Right lobe of liver (tissue), 6 donors: ENCODE measurements around the gene PCDHGA6. TPM values are rescaled to one million over a fixed set of nuclear protein-coding genes. Genes with fewer than 3 reads are reported as not detected.

Source experiments
- ATAC-seq, 4 donors: fragments of 200-7000 bp; cut with Tn5 transposase; one replicate each; pipeline ENCODE4 v1.9.1; 2020; ENCODE audit warnings: mild to moderate bottlenecking in 4 of 4, moderate library complexity in 4 of 4
- DNase-seq, 3 donors: peaks; one replicate each; pipeline ENCODE4 v3.0.0-alpha.2; 2020
- H3K27ac ChIP-seq, 3 donors: fragments of 200-600 bp; one replicate each; pipeline ENCODE4 v1.8.0; 2022
- H3K27me3 ChIP-seq, 2 donors: fragments of 200-600 bp; one replicate each; pipeline ENCODE4 v1.8.0; 2022
- H3K36me3 ChIP-seq, 4 donors: fragments of 200-600 bp; sonication (generic) in 1 of 4; one replicate each; pipeline versions ENCODE4 v1.5.1 to v1.8.0; 2017 to 2022; ENCODE audit warnings: control low read depth in 1 of 4
- H3K4me1 ChIP-seq, 4 donors: fragments of 200-600 bp; sonication (generic) in 1 of 4; one replicate each; pipeline versions ENCODE4 v1.5.1 to v1.8.0; 2017 to 2022; ENCODE audit warnings: control low read depth in 1 of 4
- H3K4me3 ChIP-seq, 3 donors: fragments of 200-600 bp; one replicate each; pipeline ENCODE4 v1.8.0; 2022
- H3K9me3 ChIP-seq, 4 donors: fragments of 200-600 bp; sonication (generic) in 1 of 4; one replicate each; pipeline versions ENCODE4 v1.5.1 to v1.8.0; 2017 to 2022; ENCODE audit warnings: control low read depth in 1 of 4
- POLR2A ChIP-seq: fragments of 450-650 bp; IDR thresholded peaks from one replicate; pipeline ENCODE4 v1.6.1; 2017; ENCODE audit warnings: antibody characterized with exemption, mild to moderate bottlenecking
- WGBS: methylation state at CpG from one replicate; pipeline ENCODE4 v1.1.6; 2018; ENCODE audit warnings: low coverage, low lambda C conversion rate; ENCODE audit not compliant: insufficient coverage; ENCODE audit errors: missing lambda C conversion rate; 5-methylcytosine and 5-hydroxymethylcytosine counted together
- intact Hi-C, 2 donors: fragments of 100-400 bp; cut with DNase I; formaldehyde crosslinking; loops; one replicate each; pipeline versions ENCODE4 v1.11.2 to v1.14.1; 2022
- total RNA-seq, 6 experiments: library from RNA; depleted of rRNA in 2 of 6; stranded (reverse); fragments of >200 nt in 2 of 6; fragmentation: NEBNext Ultra II Directional in 3 of 6; extraction: Animal tissue kit (Norgen Biotek cat#: 25700) in 3 of 6; gene quantifications; one replicate each; pipeline versions ENCODE4 v1.1.0 to v1.2.4, GENCODE V29; 2016 to 2023
- TF ChIP-seq, protein P1 (sequence below), 4 donors: fragments of 200-600 bp in 3 of 4; fragments of 450-650 bp in 1 of 4; IDR thresholded peaks; one replicate each; pipeline versions ENCODE4 v1.5.1 to v1.8.0; 2016 to 2022; ENCODE audit warnings: antibody characterized with exemption in 4 of 4, mild to moderate bottlenecking in 2 of 4
- donor health status: DM: no; HTN: yes; CAD: no.
- donor health status: DM: no; HTN: no; CAD: no.
- donor health status: DM: no; HTN: no; CAD: no.
- donor health status: DM: no; HTN: yes; CAD: no.
- donor health status: DM: no; HTN: yes; CAD: no.

Gene PCDHGA6
- total RNA-seq, 6 experiments from 2014 or later: 0.56 to 1.3 (median 0.89) TPM

DNA sequence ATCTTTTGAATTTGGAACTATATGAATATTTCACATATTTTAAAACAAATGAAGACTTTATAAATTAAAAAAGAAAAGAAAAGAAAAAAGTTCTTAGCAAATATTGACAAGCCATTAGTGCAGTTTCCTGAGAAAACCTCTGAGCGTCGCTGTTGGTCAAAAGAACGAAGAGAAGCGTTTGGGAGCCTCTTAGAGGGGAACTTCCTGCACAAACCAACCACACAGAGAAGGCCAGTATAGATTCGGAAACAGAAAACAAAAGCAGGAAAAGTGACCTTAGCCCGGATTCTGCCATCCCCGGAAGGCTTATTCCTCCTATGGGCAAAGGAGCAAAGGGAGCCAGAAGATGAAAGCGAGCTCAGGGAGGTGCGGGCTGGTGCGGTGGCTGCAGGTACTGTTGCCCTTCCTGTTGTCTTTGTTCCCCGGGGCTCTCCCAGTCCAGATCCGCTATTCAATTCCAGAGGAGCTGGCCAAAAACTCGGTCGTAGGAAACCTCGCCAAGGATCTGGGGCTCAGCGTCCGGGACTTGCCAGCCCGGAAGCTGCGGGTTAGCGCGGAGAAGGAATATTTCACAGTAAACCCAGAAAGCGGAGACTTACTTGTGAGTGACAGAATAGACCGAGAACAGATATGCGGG, 13.8 kb upstream of the PCDHGA6 start, which contains the start of gene PCDHGB2:
PCDHGB2 (plus strand) TSS at position 205 of the 637 bp plus-strand sequence; CDS start at position 347, 142 bp downstream.
- Histone ChIP-seq H3K36me3 (no peaks in the 10 kb centered on the region), H3K27ac (no peak within 1 kb of the TSS), H3K9me3 (peaks cover 0 to 3% (median under 1%) of the 10 kb centered on the region in 4 donors), H3K27me3 (peaks cover 0 to 3% of the 10 kb centered on the region in 2 donors), H3K4me1 (no peaks in the 10 kb centered on the region), H3K4me3 (no peak within 1 kb of the TSS)
- WGBS: 24% methylated on average over 24 of the region's 24 CpGs
- DNase-seq (no peak), ATAC-seq (peak in 3 of 4 donors; percentile 22 to 40 (median 31))
- intact Hi-C loops: no loop called here
- no peak for TF ChIP-seq POLR2A
- TF ChIP-seq, protein P1, sequence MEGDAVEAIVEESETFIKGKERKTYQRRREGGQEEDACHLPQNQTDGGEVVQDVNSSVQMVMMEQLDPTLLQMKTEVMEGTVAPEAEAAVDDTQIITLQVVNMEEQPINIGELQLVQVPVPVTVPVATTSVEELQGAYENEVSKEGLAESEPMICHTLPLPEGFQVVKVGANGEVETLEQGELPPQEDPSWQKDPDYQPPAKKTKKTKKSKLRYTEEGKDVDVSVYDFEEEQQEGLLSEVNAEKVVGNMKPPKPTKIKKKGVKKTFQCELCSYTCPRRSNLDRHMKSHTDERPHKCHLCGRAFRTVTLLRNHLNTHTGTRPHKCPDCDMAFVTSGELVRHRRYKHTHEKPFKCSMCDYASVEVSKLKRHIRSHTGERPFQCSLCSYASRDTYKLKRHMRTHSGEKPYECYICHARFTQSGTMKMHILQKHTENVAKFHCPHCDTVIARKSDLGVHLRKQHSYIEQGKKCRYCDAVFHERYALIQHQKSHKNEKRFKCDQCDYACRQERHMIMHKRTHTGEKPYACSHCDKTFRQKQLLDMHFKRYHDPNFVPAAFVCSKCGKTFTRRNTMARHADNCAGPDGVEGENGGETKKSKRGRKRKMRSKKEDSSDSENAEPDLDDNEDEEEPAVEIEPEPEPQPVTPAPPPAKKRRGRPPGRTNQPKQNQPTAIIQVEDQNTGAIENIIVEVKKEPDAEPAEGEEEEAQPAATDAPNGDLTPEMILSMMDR (IDR thresholded peaks at IDR 0.05): peak in 2 of 4 donors; percentile 6 to 29

DNA sequence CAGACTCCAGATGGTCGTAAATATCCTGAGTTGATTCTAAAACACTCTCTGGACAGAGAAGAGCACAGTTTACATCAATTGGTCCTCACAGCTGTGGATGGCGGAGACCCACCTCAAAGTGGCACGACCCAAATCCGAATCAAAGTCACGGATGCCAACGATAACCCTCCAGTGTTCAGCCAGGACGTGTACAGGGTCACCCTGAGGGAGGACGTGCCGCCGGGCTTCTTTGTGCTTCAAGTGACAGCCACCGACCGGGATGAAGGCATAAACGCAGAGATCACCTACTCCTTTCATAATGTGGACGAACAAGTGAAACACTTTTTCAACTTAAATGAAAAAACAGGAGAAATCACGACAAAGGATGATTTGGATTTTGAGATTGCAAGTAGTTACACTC, 13.0 kb upstream of the PCDHGA6 start:
- H3K9me3 ChIP-seq: peaks cover 0 to 3% (median under 1%) of the 10 kb centered on the region in 4 donors
- DNase-seq: no peak
- H3K4me1 ChIP-seq: no peaks in the 10 kb centered on the region
- intact Hi-C loops: no loop called here
- H3K27ac ChIP-seq: no peak overlapping the region
- 33% methylated on average over 14 of the region's 15 CpGs for WGBS
- no peaks in the 10 kb centered on the region for H3K36me3 ChIP-seq
- no peak overlapping the region for H3K4me3 ChIP-seq
- no peak for TF ChIP-seq POLR2A
- TF ChIP-seq, protein P1 (IDR thresholded peaks at IDR 0.05): no peak
- ATAC-seq: no peak
- peaks cover 0 to 3% of the 10 kb centered on the region in 2 donors for H3K27me3 ChIP-seq

DNA sequence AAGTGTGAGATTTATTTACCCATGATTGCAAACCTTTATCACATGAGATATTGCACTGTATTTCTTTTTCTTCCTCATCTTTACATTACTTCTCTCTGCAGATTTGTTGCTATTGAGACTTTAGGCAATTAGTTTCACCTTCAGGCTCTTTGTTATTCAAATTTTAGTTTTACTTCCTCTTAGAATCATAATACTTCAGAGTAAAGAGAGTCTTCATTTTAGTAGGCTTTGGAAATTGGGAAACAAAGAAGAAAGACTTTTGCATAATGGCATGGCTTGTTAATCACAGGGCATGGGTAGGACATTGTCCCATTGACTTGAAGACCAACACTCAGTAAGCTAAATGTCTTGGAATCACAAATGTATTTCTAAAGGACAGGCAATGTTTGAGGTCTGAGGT, 11.0 kb upstream of the PCDHGA6 start:
- no peak for ATAC-seq
- H3K27ac ChIP-seq: no peak overlapping the region
- no peak for DNase-seq
- TF ChIP-seq POLR2A: no peak
- TF ChIP-seq, protein P1 (IDR thresholded peaks at IDR 0.05): no peak
- peaks cover 0 to 13% (median 1%) of the 10 kb centered on the region in 4 donors for H3K9me3 ChIP-seq
- H3K27me3 ChIP-seq: peaks cover 0 to 3% of the 10 kb centered on the region in 2 donors
- no peak overlapping the region for H3K4me3 ChIP-seq
- no peaks in the 10 kb centered on the region for H3K36me3 ChIP-seq
- H3K4me1 ChIP-seq: no peaks in the 10 kb centered on the region
- intact Hi-C loops: no loop called here

DNA sequence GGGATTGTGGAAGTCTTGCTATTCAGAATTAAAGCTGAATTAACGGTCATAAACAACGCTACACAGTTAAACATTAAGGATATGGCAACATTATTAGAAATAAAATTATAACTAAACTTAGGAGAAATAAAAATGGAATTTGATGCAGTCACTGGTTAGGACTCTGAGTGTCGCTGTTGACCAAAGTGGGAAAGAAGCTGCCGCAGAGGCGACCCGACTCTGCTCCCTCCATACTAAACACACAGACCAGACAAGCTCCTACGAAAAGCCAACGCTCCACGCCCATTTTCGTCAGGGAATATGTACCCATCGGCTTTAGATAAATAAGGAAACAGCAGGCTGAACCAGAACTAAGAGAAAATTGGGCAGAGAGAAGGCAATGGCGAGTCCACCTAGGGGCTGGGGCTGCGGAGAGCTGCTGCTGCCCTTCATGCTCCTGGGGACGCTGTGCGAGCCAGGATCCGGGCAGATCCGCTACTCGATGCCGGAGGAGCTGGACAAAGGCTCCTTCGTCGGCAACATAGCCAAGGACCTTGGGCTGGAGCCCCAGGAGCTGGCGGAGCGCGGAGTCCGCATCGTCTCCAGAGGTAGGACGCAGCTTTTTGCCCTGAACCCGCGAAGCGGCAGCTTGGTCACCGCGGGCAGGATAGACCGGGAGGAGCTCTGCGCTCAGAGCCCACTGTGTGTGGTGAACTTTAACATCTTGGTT, 9.6 kb upstream of the PCDHGA6 start, which contains the start of gene PCDHGA5:
PCDHGA5 (plus strand) TSS at position 211 of the 709 bp plus-strand sequence; CDS start at position 380, 169 bp downstream.
- intact Hi-C loops: no loop called here
- H3K9me3 ChIP-seq: peaks cover 0 to 13% (median 1%) of the 10 kb centered on the region in 4 donors
- peaks cover 0 to 3% of the 10 kb centered on the region in 2 donors for H3K27me3 ChIP-seq
- no peak for DNase-seq
- H3K4me3 ChIP-seq: no peak within 1 kb of the TSS
- no peak within 1 kb of the TSS for H3K27ac ChIP-seq
- H3K4me1 ChIP-seq: no peaks in the 10 kb centered on the region
- TF ChIP-seq POLR2A: no peak
- TF ChIP-seq, protein P1 (IDR thresholded peaks at IDR 0.05): no peak
- no peak for ATAC-seq
- WGBS: 16% methylated on average over 20 of the region's 34 CpGs
- no peaks in the 10 kb centered on the region for H3K36me3 ChIP-seq
